Measurements from ENCODE around the gene HOXB4. TPM values are rescaled to one million over a fixed set of nuclear protein-coding genes. Genes with fewer than 3 reads are reported as not detected.

The HOXB4 gene
- total RNA-seq, 2 experiments from 2014 or later = 7.4 to 8.9 TPM

GRCh38 chr17:48542698-48543106 lies 35.4 kb downstream of the HOXB4 start:
- H3K4me1 ChIP-seq (ENCODE audit: insufficient read depth, low read length, poor library complexity, severe bottlenecking) = no peaks in the 10 kb centered on the region
- intact Hi-C loops (cut with micrococcal nuclease; ENCODE audit: unreplicated experiment) = no loop called here
- BruUV-seq (replicated peaks) = no TSS peak
- H4K20me1 ChIP-seq (ENCODE audit: insufficient read depth, low read length) = no peaks in the 10 kb centered on the region
- no peaks in the 10 kb centered on the region for H3K79me2 ChIP-seq (ENCODE audit: insufficient read depth, low read depth, low read length)
- CTCF ChIA-PET (ENCODE audit: unreplicated experiment) = no interaction called here
- no peaks in the 10 kb centered on the region for H3K36me3 ChIP-seq (ENCODE audit: insufficient read depth, low read length)
- TF ChIP-seq CTCF (conservative IDR thresholded peaks at IDR 0.05; ENCODE audit: low read length) (no peak), EZH2phosphoT487 (IDR thresholded peaks at IDR 0.05; ENCODE audit: borderline replicate concordance, low read depth, low read length) (no peak)
- H3K9me3 ChIP-seq (ENCODE audit: low read length) = no peaks in the 10 kb centered on the region
- no peak overlapping the region for H3K4me3 ChIP-seq (ENCODE audit: low read depth, low read length, poor library complexity, severe bottlenecking)
- H2AFZ ChIP-seq (ENCODE audit: low read length) = no peak overlapping the region
- DNase-seq (ENCODE audit: low spot score) = no peak
- H3K9me2 ChIP-seq (ENCODE audit: insufficient read depth, low read length) = no peaks in the 10 kb centered on the region
- H3K4me2 ChIP-seq (ENCODE audit: low read length) = no peak overlapping the region
- H3K27ac ChIP-seq (ENCODE audit: low read depth, low read length, poor library complexity, severe bottlenecking) = no peak overlapping the region
- POLR2A ChIA-PET = no interaction called here

- no peaks in the 10 kb centered on the region for H3K9me2 ChIP-seq (ENCODE audit: insufficient read depth, low read length)
- BruUV-seq (replicated peaks) = no TSS peak
- H3K79me2 ChIP-seq (ENCODE audit: insufficient read depth, low read depth, low read length) = no peaks in the 10 kb centered on the region
- DNase-seq (ENCODE audit: low spot score) = no peak
- no peaks in the 10 kb centered on the region for H3K9me3 ChIP-seq (ENCODE audit: low read length)
- H2AFZ ChIP-seq (ENCODE audit: low read length) = no peak overlapping the region
- H3K36me3 ChIP-seq (ENCODE audit: insufficient read depth, low read length) = no peaks in the 10 kb centered on the region
- H3K4me3 ChIP-seq (ENCODE audit: low read depth, low read length, poor library complexity, severe bottlenecking) = no peak overlapping the region
- H4K20me1 ChIP-seq (ENCODE audit: insufficient read depth, low read length) = no peaks in the 10 kb centered on the region
- no peak overlapping the region for H3K27ac ChIP-seq (ENCODE audit: low read depth, low read length, poor library complexity, severe bottlenecking)
- ChIA-PET POLR2A (no interaction called here), CTCF (ENCODE audit: unreplicated experiment) (no interaction called here)
- no peak for TF ChIP-seq EZH2phosphoT487 (IDR thresholded peaks at IDR 0.05; ENCODE audit: borderline replicate concordance, low read depth, low read length)
- TF ChIP-seq CTCF (conservative IDR thresholded peaks at IDR 0.05; ENCODE audit: low read length) = no peak
- H3K4me2 ChIP-seq (ENCODE audit: low read length) = no peak overlapping the region
- intact Hi-C loops (cut with micrococcal nuclease; ENCODE audit: unreplicated experiment) = no loop called here
- H3K4me1 ChIP-seq (ENCODE audit: insufficient read depth, low read length, poor library complexity, severe bottlenecking) = no peaks in the 10 kb centered on the region
These were observed 36.0 kb downstream of the HOXB4 start for GRCh38 chr17:48542114-48542656.

GRCh38 chr17:48541577-48542113 lies 36.5 kb downstream of the HOXB4 start:
- no peaks in the 10 kb centered on the region for H3K36me3 ChIP-seq (ENCODE audit: insufficient read depth, low read length)
- no peaks in the 10 kb centered on the region for H3K4me1 ChIP-seq (ENCODE audit: insufficient read depth, low read length, poor library complexity, severe bottlenecking)
- H3K4me3 ChIP-seq (ENCODE audit: low read depth, low read length, poor library complexity, severe bottlenecking) = no peak overlapping the region
- TF ChIP-seq EZH2phosphoT487 (IDR thresholded peaks at IDR 0.05; ENCODE audit: borderline replicate concordance, low read depth, low read length) (no peak), CTCF (conservative IDR thresholded peaks at IDR 0.05; ENCODE audit: low read length) (no peak)
- no peak for DNase-seq (ENCODE audit: low spot score)
- H3K79me2 ChIP-seq (ENCODE audit: insufficient read depth, low read depth, low read length) = no peaks in the 10 kb centered on the region
- intact Hi-C loops (cut with micrococcal nuclease; ENCODE audit: unreplicated experiment) = no loop called here
- BruUV-seq (replicated peaks) = no TSS peak
- H3K4me2 ChIP-seq (ENCODE audit: low read length) = no peak overlapping the region
- no peak overlapping the region for H3K27ac ChIP-seq (ENCODE audit: low read depth, low read length, poor library complexity, severe bottlenecking)
- ChIA-PET POLR2A (no interaction called here), CTCF (ENCODE audit: unreplicated experiment) (no interaction called here)
- no peaks in the 10 kb centered on the region for H3K9me3 ChIP-seq (ENCODE audit: low read length)
- H3K9me2 ChIP-seq (ENCODE audit: insufficient read depth, low read length) = no peaks in the 10 kb centered on the region
- no peak overlapping the region for H2AFZ ChIP-seq (ENCODE audit: low read length)
- H4K20me1 ChIP-seq (ENCODE audit: insufficient read depth, low read length) = no peaks in the 10 kb centered on the region

Measured in OCI-LY7 (cell line).